DOHH2 (cell line): ENCODE data around the gene IL32.

Experiments
- H3F3A ChIP-seq: fragments of 200-600 bp; sonication (generic), shearing (Covaris generic); 2 replicates; pipeline ENCODE4 v1.6.0; 2016; ENCODE audit warnings: antibody characterized with exemption, mild to moderate bottlenecking; ENCODE audit not compliant: control insufficient read depth, insufficient read depth
- H3K27ac ChIP-seq: fragments of 200-600 bp; sonication (generic); 2 replicates; pipeline ENCODE4 v1.5.1; 2014; ENCODE audit warnings: low read depth, mild to moderate bottlenecking, low read length, moderate library complexity
- H3K27me3 ChIP-seq: fragments of 200-600 bp; sonication (generic); 2 replicates; pipeline ENCODE4 v1.6.1; 2014; ENCODE audit warnings: mild to moderate bottlenecking, low read length, mixed read lengths; ENCODE audit not compliant: control insufficient read depth
- H3K36me3 ChIP-seq: fragments of 200-600 bp; sonication (generic); 2 replicates; pipeline ENCODE4 v1.6.1; 2014; ENCODE audit warnings: mild to moderate bottlenecking, low read length, moderate library complexity, mixed read lengths; ENCODE audit not compliant: control insufficient read depth
- H3K4me1 ChIP-seq: fragments of 200-600 bp; sonication (generic); 2 replicates; pipeline ENCODE4 v1.6.1; 2014; ENCODE audit warnings: mild to moderate bottlenecking, low read length, mixed read lengths; ENCODE audit not compliant: control insufficient read depth
- H3K4me2 ChIP-seq: fragments of 200-600 bp; sonication (generic); 2 replicates; pipeline ENCODE4 v1.6.0; 2014; ENCODE audit warnings: mild to moderate bottlenecking, low read length, moderate library complexity
- H3K4me3 ChIP-seq: fragments of 200-600 bp; sonication (generic); 2 replicates; pipeline ENCODE4 v1.5.1; 2014; ENCODE audit warnings: mild to moderate bottlenecking, low read length, mixed read lengths
- H3K79me2 ChIP-seq: fragments of 200-600 bp; sonication (generic); 2 replicates; pipeline ENCODE4 v1.6.1; 2014; ENCODE audit warnings: mild to moderate bottlenecking, low read length, mixed read lengths; ENCODE audit not compliant: control insufficient read depth
- H3K9me2 ChIP-seq: fragments of 200-600 bp; sonication (generic); replicated peaks from 2 replicates; pipeline ENCODE4 v1.6.1; 2014; ENCODE audit warnings: mild to moderate bottlenecking, low read length, mixed read lengths; ENCODE audit not compliant: control insufficient read depth
- H3K9me3 ChIP-seq: fragments of 200-600 bp; sonication (generic); 2 replicates; pipeline ENCODE4 v1.6.1; 2014; ENCODE audit warnings: antibody characterized with exemption, low read length, mixed read lengths; ENCODE audit not compliant: control insufficient read depth, insufficient read depth
- H4K20me1 ChIP-seq: fragments of 200-600 bp; sonication (generic); 2 replicates; pipeline ENCODE4 v1.6.0; 2014; ENCODE audit warnings: low read depth, mild to moderate bottlenecking, antibody characterized with exemption, low read length, moderate library complexity; ENCODE audit not compliant: control insufficient read depth, insufficient read depth
- EZH2phosphoT487 ChIP-seq: fragments of 200-600 bp; sonication (generic); IDR thresholded peaks from 2 replicates; pipeline ENCODE4 v1.6.1; 2017; ENCODE audit warnings: borderline replicate concordance, mild to moderate bottlenecking, antibody characterized with exemption, low read length, moderate library complexity, mixed read lengths
- TF ChIP-seq, protein P1 (sequence below): fragments of 200-600 bp; sonication (generic); IDR thresholded peaks from one replicate; pipeline ENCODE4 v1.5.1; 2014; ENCODE audit warnings: antibody characterized with exemption, mild to moderate bottlenecking, low read depth, low read length; ENCODE audit not compliant: poor library complexity, severe bottlenecking

The IL32 gene

DNA sequence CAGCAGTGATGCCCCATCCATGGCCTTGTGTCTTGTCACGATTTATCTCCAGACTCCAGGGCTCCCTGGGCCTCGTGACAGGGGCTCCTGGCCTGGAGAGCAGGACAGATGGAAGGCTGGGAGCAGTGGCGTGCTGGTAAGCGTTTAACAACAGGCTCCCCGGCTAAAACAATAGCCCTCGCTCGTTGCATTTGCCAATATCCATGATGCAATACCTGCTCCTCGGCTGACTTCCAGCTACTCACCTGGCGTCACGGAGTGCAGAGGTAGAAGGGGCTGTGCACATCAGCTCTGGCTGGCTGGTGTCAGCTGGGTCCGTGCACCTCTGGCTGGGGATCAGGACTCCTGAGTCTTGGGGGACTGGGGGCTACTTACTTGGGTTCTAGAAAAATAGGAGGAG, 27.2 kb upstream of the IL32 start:
- no peak overlapping the region for H3K4me3 ChIP-seq
- peaks cover 58% of the 10 kb centered on the region for H3K27me3 ChIP-seq
- H3K4me2 ChIP-seq: no peak overlapping the region
- H3K27ac ChIP-seq: no peak overlapping the region
- H3K79me2 ChIP-seq: no peaks in the 10 kb centered on the region
- H3F3A ChIP-seq: no peaks in the 10 kb centered on the region
- TF ChIP-seq, protein P1, sequence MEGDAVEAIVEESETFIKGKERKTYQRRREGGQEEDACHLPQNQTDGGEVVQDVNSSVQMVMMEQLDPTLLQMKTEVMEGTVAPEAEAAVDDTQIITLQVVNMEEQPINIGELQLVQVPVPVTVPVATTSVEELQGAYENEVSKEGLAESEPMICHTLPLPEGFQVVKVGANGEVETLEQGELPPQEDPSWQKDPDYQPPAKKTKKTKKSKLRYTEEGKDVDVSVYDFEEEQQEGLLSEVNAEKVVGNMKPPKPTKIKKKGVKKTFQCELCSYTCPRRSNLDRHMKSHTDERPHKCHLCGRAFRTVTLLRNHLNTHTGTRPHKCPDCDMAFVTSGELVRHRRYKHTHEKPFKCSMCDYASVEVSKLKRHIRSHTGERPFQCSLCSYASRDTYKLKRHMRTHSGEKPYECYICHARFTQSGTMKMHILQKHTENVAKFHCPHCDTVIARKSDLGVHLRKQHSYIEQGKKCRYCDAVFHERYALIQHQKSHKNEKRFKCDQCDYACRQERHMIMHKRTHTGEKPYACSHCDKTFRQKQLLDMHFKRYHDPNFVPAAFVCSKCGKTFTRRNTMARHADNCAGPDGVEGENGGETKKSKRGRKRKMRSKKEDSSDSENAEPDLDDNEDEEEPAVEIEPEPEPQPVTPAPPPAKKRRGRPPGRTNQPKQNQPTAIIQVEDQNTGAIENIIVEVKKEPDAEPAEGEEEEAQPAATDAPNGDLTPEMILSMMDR: no peak
- TF ChIP-seq EZH2phosphoT487: no peak
- H3K9me3 ChIP-seq: no peaks in the 10 kb centered on the region
- no peaks in the 10 kb centered on the region for H4K20me1 ChIP-seq
- H3K9me2 ChIP-seq: no peaks in the 10 kb centered on the region
- H3K36me3 ChIP-seq: no peaks in the 10 kb centered on the region
- peaks cover 8% of the 10 kb centered on the region; the same call in 1 of the 2 replicates for H3K4me1 ChIP-seq

DNA sequence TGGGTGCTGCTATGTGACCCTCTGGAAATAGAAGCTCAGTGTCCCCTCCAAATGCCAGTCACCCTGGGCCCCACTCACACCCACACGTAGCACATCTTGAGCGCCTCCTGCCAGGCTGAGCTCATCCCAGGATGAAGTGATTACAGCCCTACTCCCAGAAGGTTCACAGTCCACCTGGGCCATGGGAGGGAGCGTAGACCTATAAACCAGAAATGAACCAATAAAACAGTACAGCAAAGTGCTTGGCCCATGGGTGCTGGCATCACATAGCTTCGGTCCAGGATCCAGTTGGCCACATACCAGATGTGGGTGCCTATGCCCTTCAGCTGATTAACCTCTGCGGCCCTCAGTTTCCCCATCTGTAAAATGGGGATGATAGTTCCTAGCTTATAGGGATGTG, 26.5 kb upstream of the IL32 start:
- H3K36me3 ChIP-seq: no peaks in the 10 kb centered on the region
- H3K27ac ChIP-seq: no peak overlapping the region
- H3K79me2 ChIP-seq: no peaks in the 10 kb centered on the region
- H3K4me2 ChIP-seq: no peak overlapping the region
- H3K9me3 ChIP-seq: no peaks in the 10 kb centered on the region
- H3K4me1 ChIP-seq: peaks cover 8% of the 10 kb centered on the region; the same call in 1 of the 2 replicates
- no peaks in the 10 kb centered on the region for H4K20me1 ChIP-seq
- H3K27me3 ChIP-seq: peaks cover 52% of the 10 kb centered on the region
- TF ChIP-seq EZH2phosphoT487: no peak
- TF ChIP-seq, protein P1: no peak
- H3K4me3 ChIP-seq: no peak overlapping the region
- H3F3A ChIP-seq: no peaks in the 10 kb centered on the region; the same call in 1 of the 2 replicates
- H3K9me2 ChIP-seq: no peaks in the 10 kb centered on the region

- H3K4me1 ChIP-seq: peaks cover 22% of the 10 kb centered on the region
- H3K9me3 ChIP-seq: no peaks in the 10 kb centered on the region
- peaks cover 38% of the 10 kb centered on the region for H3K27me3 ChIP-seq
- no peak overlapping the region for H3K4me3 ChIP-seq
- H3F3A ChIP-seq: peaks cover 6% of the 10 kb centered on the region; the same call in 1 of the 2 replicates
- H3K9me2 ChIP-seq: no peaks in the 10 kb centered on the region
- H4K20me1 ChIP-seq: no peaks in the 10 kb centered on the region
- no peaks in the 10 kb centered on the region for H3K79me2 ChIP-seq
- no peak overlapping the region for H3K27ac ChIP-seq
- TF ChIP-seq, protein P1: no peak
- no peak for TF ChIP-seq EZH2phosphoT487
- H3K4me2 ChIP-seq: no peak overlapping the region
- H3K36me3 ChIP-seq: no peaks in the 10 kb centered on the region
These were observed 23.1 kb upstream of the IL32 start for GRCh38 chr16:3042376-3042775.
